NCI-H2081 treated with DMSO at 0.1 percent for 48 hours (cell line): ENCODE data around the gene TMX4.

Source experiments
- DNase-seq: peaks from one replicate; lab custom pipeline; 2025; lab: John Stamatoyannopoulos, UW

TMX4 gene

GRCh38 chr20:8018958-8019245 is 659 bp downstream of the TMX4 start:
- DNase-seq, result peak; percentile 29

- no peak for DNase-seq
These were observed 6.8 kb downstream of the TMX4 start for GRCh38 chr20:8012724-8013123.

GRCh38 chr20:8008733-8009132 is 10.8 kb downstream of the TMX4 start:
- no peak for DNase-seq

- DNase-seq, result no peak
These were observed 12.1 kb downstream of the TMX4 start for GRCh38 chr20:8007490-8007889.

GRCh38 chr20:8005575-8006366 is 13.8 kb downstream of the TMX4 start:
- no peak for DNase-seq

GRCh38 chr20:8005033-8005432 is 14.5 kb downstream of the TMX4 start:
- DNase-seq, result no peak

- no peak for DNase-seq
These were observed 17.5 kb downstream of the TMX4 start for GRCh38 chr20:8002056-8002455.

GRCh38 chr20:8000796-8001195 is 18.8 kb downstream of the TMX4 start:
- no peak for DNase-seq

GRCh38 chr20:7996898-7997297 is 22.7 kb downstream of the TMX4 start:
- DNase-seq, result no peak

GRCh38 chr20:7994809-7995208 is 24.8 kb downstream of the TMX4 start:
- DNase-seq, result no peak

GRCh38 chr20:7993703-7994102 is 25.9 kb downstream of the TMX4 start:
- DNase-seq, result no peak

- DNase-seq, result no peak
These were observed 26.3 kb downstream of the TMX4 start for GRCh38 chr20:7993238-7993637.

- no peak for DNase-seq
These were observed 29.2 kb downstream of the TMX4 start for GRCh38 chr20:7990385-7990784.

- DNase-seq, result no peak
These were observed 30.2 kb downstream of the TMX4 start for GRCh38 chr20:7989379-7989778.

- no peak for DNase-seq
These were observed 33.6 kb downstream of the TMX4 start for GRCh38 chr20:7985916-7986315.

- no peak for DNase-seq
These were observed 35.4 kb downstream of the TMX4 start for GRCh38 chr20:7984192-7984591.

- no peak for DNase-seq
These were observed 38.2 kb downstream of the TMX4 start for GRCh38 chr20:7981374-7981773.

- DNase-seq, result no peak
These were observed 39.1 kb downstream of the TMX4 start for GRCh38 chr20:7980332-7981046.

- no peak for DNase-seq
These were observed 41.9 kb downstream of the TMX4 start for GRCh38 chr20:7977709-7978108.

- no peak for DNase-seq
These were observed 43.6 kb downstream of the TMX4 start for GRCh38 chr20:7975851-7976414.

GRCh38 chr20:7974785-7975435 is 44.7 kb downstream of the TMX4 start:
- DNase-seq, result no peak

- no peak for DNase-seq
These were observed 47.9 kb downstream of the TMX4 start for GRCh38 chr20:7971536-7972280.
